NCI-H446 treated with DMSO at 0.1 percent for 48 hours (cell line): Measurements from ENCODE around the gene ACTN4.
"Not testable (repeated sequence)": the region's sequence is repeated elsewhere in the genome, so short reads cannot be mapped to it uniquely, and the experiment has no call there.

Experiments
- DNase-seq: peaks from one replicate; lab custom pipeline; 2025; lab: John Stamatoyannopoulos, UW

The ACTN4 gene

DNA sequence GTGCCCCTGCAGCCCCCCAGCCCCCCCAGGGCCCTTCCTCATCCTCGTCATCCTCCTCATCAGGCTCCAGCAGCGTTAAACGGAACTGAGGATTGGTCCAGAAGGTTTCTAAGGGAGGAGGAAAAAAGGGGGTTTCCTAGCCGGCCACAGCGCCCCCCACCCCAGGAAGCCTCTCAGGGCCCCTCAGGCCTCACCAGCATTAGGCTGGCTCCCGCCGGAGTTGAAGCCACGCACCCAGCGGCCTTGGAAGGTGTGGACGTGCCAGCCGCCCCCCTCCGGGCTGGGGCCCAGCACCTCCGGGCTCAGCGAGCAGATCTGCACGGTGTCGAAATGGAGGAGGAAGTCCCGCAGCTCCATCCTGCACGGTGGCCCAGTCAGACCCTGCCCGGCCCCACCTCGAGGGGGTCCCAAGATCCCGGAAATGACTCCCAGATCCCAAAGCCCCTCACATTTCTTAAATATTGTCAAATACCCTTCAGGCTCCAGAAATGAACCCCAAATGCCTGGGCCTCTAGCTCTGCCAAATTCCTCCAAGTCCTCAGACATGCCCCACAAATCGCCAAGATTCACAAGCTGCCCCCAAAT is 89.9 kb downstream of the ACTN4 start:
- DNase-seq, result no peak

DNA sequence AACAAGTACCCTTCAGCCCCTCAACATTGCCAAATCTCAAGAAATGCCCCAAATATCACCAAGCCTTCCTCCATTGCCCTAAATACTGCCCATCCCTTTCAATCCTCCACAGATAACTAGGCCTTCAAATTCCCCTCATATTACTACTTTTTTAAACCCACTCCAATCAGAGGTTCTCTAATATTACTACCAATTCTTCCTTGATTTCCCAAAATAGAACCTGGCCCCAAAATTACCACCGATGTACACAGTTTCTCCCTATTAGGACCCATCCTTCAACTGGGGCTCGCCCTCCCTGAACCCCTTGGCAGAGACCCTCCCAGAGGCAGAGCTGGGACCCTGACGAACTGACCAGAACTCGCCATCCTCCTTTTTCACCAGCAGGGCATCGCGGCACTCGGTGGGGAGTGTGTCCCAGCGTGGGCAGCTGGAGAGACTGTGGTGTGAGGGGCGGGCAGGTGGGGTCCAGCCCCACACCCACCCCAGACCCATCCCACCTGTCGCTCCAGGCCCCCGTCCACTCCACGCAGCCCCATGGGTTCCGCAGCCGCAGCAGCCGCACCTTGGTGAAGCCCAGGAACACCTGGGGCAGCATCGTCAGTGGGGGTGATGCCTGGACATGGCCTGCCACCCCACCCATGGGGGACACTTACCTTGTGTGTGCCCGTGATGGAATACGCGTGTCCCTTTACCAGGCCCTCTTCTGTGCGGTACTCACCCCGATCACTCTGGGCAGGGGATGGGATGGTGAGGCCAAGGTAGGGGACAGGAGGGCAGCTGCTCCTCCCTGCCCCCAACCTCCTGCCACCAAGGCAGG is 90.7 kb downstream of the ACTN4 start:
- DNase-seq, result no peak

DNA sequence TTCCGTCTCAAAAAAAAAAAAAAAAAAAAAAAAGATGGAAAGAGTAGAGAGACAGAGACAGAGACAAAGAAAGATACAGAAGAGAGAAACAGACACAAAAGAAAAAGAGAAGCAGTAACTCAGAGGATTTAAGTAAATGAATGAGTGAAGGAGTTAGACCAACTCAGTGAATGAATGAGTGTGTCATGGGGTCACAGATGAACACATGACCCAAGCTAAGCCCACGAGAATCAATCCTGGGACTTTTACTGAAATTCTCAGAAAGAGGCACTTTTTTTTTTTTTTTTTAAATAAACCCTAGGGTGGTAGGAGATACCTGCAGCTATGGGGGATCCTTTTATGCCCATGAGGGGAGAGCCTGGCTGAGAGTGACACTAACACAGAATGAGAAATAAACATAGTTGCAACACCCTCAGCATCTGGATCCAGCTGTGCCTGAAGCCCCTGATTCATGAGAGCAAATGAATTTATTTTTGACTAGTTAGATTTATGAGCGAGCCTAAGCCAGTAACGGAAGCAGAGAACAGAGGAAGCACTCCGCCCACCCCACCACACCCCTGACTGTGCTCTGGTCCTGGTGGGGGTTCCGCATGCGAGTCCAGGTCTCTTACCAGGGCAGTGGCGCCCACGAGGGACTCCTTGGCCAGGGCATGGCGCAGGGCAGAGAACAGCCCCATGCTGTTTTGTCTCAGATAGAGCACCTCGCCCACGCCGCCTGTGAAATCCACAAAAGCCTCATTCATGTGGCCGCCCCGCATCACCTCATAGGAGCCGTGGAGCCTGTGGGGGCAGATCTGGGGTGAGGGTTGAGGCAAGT is 92.2 kb downstream of the ACTN4 start:
- no peak for DNase-seq

DNA sequence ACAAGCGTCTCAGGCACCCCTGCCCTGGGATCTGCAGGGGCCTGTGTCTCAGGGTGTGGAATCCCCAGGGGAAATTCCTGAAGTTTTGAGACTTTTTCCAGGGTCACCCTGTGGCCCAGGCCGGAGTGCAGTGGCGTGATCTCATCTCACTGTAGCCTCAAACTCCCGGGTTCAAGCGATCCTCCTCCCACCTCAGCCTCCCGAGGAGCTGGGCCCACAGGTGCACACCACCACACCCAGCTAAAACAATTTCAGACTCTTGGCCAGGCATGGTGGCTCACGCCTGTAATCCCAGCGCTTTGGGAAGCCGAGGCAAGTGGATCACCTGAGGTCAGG is 92.8 kb downstream of the ACTN4 start:
- no peak for DNase-seq

DNA sequence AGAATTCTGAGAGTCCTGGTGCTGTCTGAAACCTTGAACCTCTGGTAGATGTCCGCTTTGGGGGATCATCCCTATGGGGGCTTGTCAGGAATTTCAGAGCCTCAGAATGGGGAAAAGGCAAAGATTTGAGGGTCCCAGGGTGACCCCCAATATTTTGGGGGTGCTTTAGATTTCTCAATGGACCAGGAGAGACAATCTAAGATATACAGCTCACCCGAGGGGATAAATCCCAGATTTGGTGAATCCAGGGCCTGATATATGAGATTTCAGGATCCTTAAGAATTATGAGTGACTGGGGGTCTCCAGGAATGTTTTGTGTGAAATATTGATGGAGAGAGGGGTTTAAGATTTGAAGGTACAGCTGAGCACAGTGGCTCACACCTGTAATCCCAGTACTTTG is 93.5 kb downstream of the ACTN4 start:
- DNase-seq, result no peak

DNA sequence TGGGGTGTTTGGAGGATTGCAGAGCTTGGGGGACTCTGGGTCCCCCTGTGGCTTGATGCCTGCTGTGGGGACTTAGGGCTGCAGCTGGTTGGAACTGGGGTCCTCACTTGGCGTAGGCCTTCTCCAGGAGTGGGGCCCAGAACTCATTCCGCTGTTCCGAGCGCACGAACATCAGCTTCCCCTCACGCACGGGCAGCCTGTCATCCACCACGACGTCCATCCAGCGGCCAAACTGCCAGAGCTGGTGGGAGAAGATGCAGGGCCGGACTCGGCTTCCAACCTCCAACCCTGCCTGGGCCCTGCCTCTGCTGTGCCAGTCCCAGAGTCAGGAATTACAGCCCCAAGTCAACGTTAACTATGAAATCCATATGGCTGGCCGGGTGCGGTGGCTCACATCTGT is 94.2 kb downstream of the ACTN4 start:
- no peak for DNase-seq

DNA sequence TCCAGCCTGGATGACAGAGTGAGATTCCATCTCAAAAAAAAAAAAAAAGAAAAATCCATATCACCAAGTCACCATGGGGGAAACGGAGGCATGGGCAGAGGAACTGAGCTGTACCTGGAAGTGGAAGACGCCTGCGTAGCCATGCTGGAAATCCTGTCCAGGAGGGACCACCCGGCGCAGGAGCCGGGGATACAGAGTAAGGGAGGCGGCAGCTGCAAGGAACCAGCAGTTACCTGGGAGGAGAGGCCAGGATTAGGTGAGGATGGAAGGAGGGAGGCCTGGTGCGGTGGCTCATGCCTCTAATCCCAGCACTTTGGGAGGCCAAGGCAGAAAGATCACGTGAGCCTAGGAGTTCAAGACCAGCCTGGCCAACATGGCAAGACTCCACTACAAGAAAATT is 94.8 kb downstream of the ACTN4 start:
- no peak for DNase-seq

DNA sequence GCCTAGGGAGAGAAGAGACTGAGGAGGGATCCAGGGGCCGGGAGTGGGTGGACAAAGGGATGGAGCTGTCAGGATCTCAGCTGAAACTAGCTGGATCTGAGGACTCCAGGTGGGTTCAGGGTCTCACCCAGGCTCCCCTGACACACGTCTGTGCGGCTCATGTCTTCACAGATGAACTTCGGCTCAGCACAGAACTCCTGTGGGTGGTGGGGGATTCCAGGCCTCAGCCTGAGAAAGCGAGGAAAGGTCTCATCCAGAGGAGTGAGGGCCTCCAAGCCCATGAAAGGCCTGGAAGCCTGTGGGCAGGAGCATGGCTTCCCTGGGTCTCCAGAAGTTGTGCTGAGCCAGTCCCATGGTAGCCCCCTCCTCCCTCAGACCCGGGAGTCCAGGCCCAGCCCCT is 95.5 kb downstream of the ACTN4 start:
- no peak for DNase-seq

DNA sequence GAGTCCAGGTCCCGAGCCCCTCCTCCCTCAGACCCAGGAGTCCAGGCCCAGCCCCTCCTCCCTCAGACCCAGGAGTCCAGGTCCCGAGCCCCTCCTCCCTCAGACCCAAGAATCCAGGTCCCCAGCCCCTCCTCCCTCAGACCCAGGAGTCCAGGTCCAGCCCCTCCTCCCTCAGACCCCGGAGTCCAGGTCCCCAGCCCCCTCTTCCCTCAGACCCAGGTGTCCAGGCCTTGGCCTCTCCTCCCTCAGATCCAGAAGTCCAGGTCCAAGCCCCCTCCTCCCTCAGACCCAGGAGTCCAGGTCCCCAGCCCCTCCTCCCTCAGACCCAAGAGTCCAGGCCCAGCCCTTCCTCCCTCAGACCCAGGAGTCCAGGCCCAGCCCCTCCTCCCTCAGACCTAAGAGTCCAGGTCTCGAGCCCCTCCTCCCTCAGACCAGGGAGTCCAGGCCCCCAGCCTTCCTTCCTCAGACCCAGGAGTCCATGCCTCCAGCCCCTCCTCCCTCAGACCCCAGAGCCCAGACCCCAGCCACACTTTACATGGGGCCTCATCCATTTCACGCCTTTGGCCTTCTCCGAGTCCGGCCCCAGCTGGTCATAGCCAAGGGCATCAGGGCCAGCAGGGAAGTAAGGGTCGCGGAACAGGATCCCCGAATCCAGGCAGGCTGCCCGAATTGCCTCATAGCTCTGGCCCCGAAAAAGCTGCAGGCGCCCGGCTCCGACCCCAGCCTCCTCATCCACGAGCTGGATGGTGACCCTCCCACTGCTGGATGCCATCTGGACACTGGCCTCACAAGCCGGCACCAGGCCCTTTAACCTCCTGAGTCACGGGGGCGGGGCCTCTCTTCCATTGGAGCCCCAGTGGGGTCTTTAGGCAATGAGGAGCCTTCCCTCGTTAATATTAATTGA is 96.2 kb downstream of the ACTN4 start:
- no peak for DNase-seq

DNA sequence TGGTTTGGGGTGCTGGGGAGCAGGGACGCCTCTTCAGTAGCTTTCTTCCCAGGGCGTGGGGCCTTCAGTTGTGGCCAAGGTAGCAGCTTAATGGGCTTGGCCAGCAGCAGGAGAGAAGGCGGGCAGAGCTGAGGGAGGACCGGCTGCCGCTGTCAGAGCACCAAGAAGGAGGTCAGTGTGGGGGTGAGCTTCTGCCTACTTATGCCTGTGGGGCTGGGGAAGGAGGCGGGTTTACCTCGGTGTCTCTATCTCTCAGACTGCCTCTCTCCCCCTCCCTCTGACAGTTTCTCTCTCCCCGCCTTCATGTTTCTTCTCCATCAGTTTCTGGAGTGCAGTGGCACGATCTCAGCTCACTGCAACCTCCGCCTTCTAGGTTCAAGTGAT is 96.8 kb downstream of the ACTN4 start, which contains the start of gene CAPN12:
Gene CAPN12, minus strand, starts transcription at position 177 of the 384 bp plus-strand sequence. CDS start 309 bp downstream, outside the sequence.
- no peak for DNase-seq

DNA sequence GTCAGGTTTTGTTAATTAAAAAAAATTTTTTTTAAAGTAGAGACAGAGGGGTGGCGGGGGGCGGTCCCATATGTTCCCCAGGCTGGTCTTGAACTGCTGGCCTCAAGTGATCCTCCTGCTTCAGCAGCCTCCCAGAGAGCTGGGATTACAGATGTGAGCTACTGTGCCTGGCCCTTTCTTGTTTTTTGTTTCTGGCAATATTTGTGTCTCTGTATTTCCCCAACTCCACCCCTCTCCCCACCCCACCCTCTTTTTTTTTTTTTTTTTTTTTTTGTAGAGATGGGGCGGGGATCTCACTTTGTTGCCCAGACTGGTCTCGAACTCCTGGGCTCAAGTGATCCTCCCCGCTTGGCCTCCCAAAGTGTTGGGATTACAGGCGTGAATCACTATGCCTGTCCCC is 97.4 kb downstream of the ACTN4 start:
- no peak for DNase-seq

DNA sequence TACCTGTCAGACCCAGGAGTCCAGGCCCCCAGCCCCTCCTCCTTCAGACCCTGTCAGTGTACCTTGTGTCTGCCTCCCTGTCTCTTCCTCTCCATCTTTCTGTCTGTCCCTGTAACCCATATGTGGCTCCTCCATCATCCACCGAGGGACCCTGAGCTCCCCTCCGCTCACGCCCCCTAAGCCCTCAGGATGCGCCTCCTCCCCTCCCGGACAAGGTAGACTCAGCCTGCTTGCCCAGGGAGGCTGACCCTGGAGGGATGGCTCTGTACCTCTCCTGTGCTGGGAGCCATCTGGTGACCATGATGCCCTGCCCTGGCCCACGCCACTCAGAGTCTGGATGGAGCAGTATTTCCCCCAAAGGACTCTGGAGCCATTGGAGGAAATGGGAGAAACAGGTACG is 97.9 kb downstream of the ACTN4 start:
- DNase-seq, result no peak

DNA sequence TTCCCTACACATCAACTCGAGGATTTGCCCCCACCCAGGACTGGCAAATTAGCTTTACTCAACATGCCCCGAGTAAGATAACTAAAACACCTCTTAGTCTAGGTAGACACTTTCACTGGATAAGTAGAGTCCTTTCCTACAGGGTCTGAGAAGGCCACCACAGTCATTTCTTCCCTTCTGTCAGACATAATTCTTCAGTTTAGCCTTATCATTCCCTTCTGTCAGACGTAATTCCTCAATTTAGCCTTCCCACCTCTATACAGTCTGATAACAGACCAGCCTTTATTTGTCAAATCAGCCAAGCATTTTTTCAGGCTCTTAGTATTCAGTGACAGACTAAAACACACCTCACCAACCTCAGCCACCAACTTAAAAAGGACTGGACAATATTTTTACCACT is 106.3 kb downstream of the ACTN4 start:
- DNase-seq, result not testable (repeated sequence)

DNA sequence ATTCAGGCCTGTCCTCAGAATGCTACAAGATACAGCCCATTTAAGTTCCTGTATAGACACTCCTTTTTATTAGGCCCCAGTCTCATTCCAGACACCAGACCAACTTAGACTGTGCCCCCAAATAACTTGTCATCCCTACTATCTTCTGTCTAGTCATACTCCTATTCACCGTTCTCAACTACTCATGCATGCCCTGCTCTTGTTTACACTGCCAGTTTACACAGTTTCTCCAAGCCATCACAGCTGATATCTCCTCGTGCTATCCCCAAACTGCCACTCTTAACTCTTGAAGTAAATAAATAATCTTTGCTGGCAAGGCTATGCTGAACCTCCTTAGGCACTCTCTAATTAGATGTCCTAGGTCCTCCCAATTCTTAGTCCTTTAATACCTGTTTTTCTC is 106.7 kb downstream of the ACTN4 start:
- not testable (repeated sequence) for DNase-seq

DNA sequence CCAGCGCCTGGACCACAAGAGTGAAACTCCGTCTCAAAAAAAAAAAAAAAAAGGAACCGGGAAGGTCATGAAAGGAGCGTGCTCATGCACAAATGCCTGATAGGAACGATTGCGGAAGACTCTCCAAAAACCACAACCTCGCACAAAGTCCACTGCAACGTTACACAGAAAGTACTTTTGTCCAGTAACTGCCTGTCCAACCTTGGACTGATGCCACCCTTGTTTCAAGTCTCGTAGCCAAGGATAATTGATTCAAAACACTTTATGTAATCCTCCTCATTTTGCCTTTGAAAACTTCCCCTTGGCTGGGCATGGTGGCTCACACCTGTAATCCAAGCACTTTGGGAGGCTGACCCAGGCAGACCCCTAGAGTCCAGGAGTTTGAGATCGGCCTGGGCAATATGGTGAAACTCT is 112.1 kb downstream of the ACTN4 start:
- DNase-seq, result no peak

DNA sequence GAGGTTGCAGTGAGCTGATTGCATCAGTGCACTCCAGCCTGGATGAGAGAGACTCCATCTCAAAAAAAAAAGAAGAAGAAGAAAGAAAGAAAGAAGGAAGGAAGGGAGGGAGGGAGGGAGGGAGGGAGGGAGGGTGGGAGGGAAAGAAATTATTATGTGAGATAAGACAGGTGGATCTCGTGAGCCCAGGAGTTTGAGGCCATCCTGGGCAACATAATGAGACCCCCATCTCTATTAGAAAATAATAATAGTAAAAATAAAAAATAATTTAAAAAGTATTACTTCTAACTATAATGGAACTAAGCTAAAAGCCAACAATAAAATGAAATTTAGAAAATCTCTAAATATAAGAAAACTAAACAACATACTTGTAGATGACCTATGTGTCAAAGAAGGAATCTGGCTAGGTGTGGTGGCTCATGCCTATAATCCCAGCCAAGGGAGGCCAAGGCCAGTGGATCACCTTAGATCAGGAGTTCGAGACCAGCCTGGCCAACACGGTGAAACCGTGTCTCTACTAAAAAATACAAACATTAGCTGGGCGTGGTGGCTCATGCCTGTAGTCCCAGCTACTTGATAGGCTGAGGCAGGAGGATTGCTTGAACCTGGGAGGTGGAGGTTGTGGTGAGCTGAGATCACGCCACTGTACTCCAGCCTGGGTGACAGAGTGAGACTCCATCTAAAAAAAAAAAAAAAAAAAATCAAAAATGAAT is 113.5 kb downstream of the ACTN4 start:
- DNase-seq, result not testable (repeated sequence)

DNA sequence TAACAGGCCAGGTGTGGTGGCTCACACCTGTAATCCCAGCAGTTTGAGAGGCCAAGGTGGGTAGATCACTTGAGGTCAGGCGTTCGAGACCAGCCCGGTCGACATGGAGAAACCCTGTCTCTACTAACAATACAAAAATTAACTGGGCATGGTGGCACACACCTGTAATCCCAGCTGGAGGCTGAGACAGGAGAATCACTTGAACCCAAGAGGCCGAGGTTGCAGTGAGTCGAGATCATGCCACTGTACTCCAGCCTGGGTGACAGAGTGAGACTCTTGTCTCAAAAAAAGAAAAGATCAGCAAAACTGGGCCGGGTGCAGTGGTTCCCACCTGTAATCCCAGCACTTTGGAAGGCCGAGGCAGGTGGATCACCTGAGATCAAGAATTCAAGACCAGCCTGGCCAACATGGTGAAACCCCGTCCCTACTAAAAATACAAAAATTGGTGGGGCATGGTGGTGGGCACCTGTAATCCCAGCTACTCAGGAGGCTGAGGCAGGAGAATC is 114.5 kb downstream of the ACTN4 start:
- not testable (repeated sequence) for DNase-seq

DNA sequence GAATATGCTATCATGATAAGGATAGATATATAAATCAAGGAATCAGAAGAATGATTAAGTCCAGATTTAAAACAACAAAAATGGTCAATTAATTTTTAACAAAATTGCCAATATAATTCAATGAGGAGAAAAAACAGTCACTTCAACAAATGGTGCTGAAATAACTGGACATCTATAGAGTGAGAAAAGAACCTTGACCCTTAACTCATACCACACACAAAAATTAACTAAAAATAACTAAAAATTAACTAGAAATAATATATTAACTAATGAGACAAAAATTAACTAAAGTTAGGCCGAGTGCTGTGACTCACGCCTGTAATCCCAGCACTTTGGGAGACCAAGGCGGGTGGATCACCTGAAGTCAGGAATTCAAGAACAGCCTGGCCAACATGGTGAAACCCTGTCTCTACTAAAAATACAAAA is 116.4 kb downstream of the ACTN4 start:
- DNase-seq, result no peak

DNA sequence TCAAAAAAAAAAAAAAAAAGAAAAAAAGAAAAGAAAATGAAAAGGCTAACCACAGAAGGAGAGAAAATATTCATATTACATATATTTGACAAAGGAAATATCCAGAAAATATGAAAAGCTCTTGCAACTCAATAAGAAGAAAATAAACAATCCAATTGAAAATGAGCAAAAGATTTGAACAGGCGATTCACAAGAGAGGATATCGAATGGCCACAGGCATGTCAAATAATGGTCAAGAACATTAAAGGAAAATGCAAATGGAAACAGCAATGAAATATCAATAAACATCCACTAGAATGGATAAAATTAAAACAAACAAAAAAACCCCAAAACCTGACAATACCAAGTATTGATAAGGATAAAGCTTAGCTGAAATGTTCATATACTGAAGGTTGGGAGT is 117.8 kb downstream of the ACTN4 start:
- DNase-seq, result no peak

DNA sequence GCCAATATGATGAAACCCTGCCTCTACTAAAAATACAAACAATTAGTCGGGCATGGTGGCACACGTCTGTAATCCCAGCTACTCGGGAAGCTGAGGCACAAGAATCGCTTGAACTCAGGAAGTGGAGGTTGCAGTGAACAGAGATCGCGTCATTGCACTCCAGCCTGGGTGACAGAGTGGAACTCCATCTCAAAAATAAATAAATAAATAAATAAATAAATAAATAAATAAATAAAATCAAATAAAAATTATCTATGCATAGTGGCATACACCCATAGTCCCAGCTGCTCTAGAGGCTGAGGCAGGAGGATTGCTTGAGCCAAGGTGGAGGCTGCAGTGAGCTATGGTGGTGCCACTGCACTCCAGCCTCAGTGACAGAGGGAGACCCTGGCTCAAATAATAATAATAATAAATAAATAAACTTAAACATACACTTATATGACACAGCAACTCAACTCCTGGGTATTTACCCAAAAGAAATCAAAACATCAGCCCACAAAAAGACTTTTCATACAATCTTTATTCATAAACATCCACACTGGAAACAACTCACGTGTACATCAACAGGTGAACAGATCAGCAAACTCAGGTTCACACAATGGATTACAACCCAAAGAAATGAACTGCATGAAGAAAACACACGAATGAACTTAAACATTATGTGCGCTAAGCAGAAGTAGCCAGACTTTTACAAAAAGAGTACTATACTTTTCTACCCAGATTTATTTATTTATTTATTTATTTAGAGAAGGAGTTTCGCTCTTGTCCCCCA is 119.0 kb downstream of the ACTN4 start:
- DNase-seq, result no peak
